BJ (cell line): ENCODE data around the gene TYRO3. TPM values are rescaled to one million over a fixed set of nuclear protein-coding genes. Genes with fewer than 3 reads are reported as not detected.

Experiments used
- CTCF ChIA-PET: fragments of 350-600 bp; formaldehyde crosslinking; extraction: SDS; loops from one replicate; lab custom pipeline; 2021; ENCODE audit warnings: antibody characterized with exemption, inconsistent platforms; lab: Yijun Ruan, JAX
- POLR2A ChIA-PET: fragments of 300-600 bp; sonication (Branson Sonifier 250); formaldehyde crosslinking; extraction: SDS; loops from one replicate; lab custom pipeline; 2021; ENCODE audit warnings: antibody characterized with exemption; lab: Charles Lee
- DNase-seq: peaks from one replicate; pipeline ENCODE4 v3.0.0-alpha.2; 2011; ENCODE audit warnings: low read depth
- H3K27me3 ChIP-seq: 2 replicates; pipeline ENCODE4 v1.6.0; 2011; ENCODE audit warnings: low read length; ENCODE audit not compliant: control insufficient read depth, insufficient read depth
- H3K36me3 ChIP-seq: 2 replicates; pipeline ENCODE4 v1.5.1; 2011; ENCODE audit warnings: low read length; ENCODE audit not compliant: control insufficient read depth, insufficient read depth
- H3K4me3 ChIP-seq: 2 replicates; pipeline ENCODE4 v1.5.1; 2011; ENCODE audit warnings: low read depth, mild to moderate bottlenecking, control low read depth, low read length
- polyA plus RNA-seq: library from polyadenylated mRNA; depleted of rRNA; stranded (reverse); fragments of >200 nt; gene quantifications from 2 replicates; pipeline ENCODE4 v1.2.3, GENCODE V29; 2011
- TF ChIP-seq, protein P1 (sequence below): IDR thresholded peaks from 2 replicates; pipeline ENCODE4 v1.5.1; 2011; ENCODE audit warnings: low read depth, mild to moderate bottlenecking, control low read depth, inconsistent platforms, low read length, moderate library complexity; ENCODE audit not compliant: insufficient read depth

Gene TYRO3
- polyA plus RNA-seq, 1 experiment = 18.8 TPM

DNA sequence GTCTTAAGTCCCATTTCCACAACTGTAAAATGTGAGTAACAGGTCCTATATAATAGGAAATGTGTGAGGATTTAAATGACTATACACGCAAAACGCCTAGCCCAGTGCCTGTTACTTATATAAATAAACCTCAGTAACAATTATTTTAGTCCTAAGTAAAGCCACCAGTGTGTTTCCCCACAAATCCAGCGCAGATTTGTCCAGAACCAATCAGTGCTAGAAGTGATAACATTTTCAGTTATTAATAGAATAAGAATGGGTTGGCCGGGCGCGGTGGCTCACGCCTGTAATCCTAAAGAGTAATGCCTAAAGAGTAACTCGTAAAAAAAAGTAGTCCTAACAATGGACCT lies 15.5 kb upstream of the TYRO3 start:
- DNase-seq = no peak
- ChIA-PET CTCF (interaction anchor here (0.8 to 2.4 kb wide), 2 partner anchors 14 to 23 kb away, joined by 3 to 12 read pairs; no protein-coding TSS in a partner anchor), POLR2A (interaction anchor here (0.7 kb wide), 2 partner anchors 122 to 161 kb away, joined by 15 to 18 read pairs; no protein-coding TSS in a partner anchor)
- TF ChIP-seq, protein P1, sequence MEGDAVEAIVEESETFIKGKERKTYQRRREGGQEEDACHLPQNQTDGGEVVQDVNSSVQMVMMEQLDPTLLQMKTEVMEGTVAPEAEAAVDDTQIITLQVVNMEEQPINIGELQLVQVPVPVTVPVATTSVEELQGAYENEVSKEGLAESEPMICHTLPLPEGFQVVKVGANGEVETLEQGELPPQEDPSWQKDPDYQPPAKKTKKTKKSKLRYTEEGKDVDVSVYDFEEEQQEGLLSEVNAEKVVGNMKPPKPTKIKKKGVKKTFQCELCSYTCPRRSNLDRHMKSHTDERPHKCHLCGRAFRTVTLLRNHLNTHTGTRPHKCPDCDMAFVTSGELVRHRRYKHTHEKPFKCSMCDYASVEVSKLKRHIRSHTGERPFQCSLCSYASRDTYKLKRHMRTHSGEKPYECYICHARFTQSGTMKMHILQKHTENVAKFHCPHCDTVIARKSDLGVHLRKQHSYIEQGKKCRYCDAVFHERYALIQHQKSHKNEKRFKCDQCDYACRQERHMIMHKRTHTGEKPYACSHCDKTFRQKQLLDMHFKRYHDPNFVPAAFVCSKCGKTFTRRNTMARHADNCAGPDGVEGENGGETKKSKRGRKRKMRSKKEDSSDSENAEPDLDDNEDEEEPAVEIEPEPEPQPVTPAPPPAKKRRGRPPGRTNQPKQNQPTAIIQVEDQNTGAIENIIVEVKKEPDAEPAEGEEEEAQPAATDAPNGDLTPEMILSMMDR = no peak
- Histone ChIP-seq H3K36me3 (no peaks in the 10 kb centered on the region), H3K4me3 (peak overlapping the region; percentile 69), H3K27me3 (no peaks in the 10 kb centered on the region)

GRCh38 chr15:41544650-41545015 lies 14.4 kb upstream of the TYRO3 start:
- no peaks in the 10 kb centered on the region for H3K36me3 ChIP-seq
- peak; percentile 34 for DNase-seq
- POLR2A ChIA-PET = interaction anchor here (1.0 kb wide), 1 partner anchor 24 kb away, joined by 9 read pairs; no protein-coding TSS in a partner anchor
- CTCF ChIA-PET = interaction anchor here (2.4 kb wide), 1 partner anchor 13 kb away, joined by 12 read pairs; no protein-coding TSS in a partner anchor
- no peaks in the 10 kb centered on the region for H3K27me3 ChIP-seq
- peak overlapping the region; percentile 69; the same call in 1 of the 2 replicates for H3K4me3 ChIP-seq
- TF ChIP-seq, protein P1 = no peak

DNA sequence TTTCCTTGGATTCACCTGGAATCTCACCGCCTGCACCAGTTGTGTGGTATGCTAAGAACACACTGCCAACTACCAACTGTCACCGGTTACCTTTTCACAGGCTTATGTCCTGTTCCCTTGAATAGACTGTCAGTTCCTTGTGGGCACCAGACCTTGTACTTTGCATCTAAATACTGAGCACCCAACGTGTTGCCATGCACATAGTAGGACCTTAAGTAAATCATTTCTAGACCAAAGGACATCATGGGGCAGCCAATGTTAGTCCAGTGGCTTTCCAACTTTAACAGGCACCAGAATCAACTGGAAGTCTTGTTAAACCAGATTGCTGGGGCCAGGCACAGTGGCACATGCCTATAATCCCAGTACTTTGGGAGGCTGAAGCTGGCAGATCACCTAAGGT lies 13.8 kb upstream of the TYRO3 start:
- Histone ChIP-seq H3K27me3 (no peaks in the 10 kb centered on the region), H3K36me3 (no peaks in the 10 kb centered on the region), H3K4me3 (no peak overlapping the region)
- TF ChIP-seq, protein P1 = no peak
- ChIA-PET POLR2A (interaction anchor here (1.0 kb wide), 1 partner anchor 23 kb away, joined by 9 read pairs; no protein-coding TSS in a partner anchor), CTCF (interaction anchor here (2.4 kb wide), 1 partner anchor 12 kb away, joined by 12 read pairs; no protein-coding TSS in a partner anchor)
- no peak for DNase-seq

GRCh38 chr15:41546851-41547786 lies 11.9 kb upstream of the TYRO3 start:
- DNase-seq = peak; percentile 31
- Histone ChIP-seq H3K4me3 (no peak overlapping the region), H3K36me3 (no peaks in the 10 kb centered on the region), H3K27me3 (no peaks in the 10 kb centered on the region)
- ChIA-PET CTCF (interaction anchor here (1.1 to 1.2 kb wide), 2 partner anchors 11 to 38 kb away, joined by 3 read pairs; no protein-coding TSS in a partner anchor), POLR2A (no interaction called here)
- TF ChIP-seq, protein P1 = no peak
